Measurements from ENCODE around the gene EXOC2.

The EXOC2 gene

DNA sequence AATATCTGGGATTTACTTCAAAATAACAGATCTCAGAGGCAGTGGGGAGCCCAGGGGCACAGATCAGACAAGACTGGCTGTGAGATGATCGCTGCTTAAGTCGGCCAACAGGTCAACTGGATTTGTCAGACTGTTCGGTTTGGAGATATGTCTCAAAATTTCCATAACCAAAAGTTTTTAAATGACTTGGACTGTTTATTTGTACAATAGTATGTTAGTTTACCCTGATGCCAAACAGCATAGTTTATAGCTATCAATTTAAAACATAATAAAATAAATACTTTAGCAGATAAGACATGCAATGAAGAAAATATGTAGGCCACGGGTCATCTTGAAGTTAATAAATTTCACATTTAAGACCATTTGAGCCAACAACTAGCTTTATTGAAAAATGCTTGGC is 174.7 kb downstream of the EXOC2 start:
- TF ChIP-seq, protein P1, sequence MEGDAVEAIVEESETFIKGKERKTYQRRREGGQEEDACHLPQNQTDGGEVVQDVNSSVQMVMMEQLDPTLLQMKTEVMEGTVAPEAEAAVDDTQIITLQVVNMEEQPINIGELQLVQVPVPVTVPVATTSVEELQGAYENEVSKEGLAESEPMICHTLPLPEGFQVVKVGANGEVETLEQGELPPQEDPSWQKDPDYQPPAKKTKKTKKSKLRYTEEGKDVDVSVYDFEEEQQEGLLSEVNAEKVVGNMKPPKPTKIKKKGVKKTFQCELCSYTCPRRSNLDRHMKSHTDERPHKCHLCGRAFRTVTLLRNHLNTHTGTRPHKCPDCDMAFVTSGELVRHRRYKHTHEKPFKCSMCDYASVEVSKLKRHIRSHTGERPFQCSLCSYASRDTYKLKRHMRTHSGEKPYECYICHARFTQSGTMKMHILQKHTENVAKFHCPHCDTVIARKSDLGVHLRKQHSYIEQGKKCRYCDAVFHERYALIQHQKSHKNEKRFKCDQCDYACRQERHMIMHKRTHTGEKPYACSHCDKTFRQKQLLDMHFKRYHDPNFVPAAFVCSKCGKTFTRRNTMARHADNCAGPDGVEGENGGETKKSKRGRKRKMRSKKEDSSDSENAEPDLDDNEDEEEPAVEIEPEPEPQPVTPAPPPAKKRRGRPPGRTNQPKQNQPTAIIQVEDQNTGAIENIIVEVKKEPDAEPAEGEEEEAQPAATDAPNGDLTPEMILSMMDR (conservative IDR thresholded peaks at IDR 0.05), result no peak
- H3K27ac ChIP-seq, result no peak overlapping the region

DNA sequence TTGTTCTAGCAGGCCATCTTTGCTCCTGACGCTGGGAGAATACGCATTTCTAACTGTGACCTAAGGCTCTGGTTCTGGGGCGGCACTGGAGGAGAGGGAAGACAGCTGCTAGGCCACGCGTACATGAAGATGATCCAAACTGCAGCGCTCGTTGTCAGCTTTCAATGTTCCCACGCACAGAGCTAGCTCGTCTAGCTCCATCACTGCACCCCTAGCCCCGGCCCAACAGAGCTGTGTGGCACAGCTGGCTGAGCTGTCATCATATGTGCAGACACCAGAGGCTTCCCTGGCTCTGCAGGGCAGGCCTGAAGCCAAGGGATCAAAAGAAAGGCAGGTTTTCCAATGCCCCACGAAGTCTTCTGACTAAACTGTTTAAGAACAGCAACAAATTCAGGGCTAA is 176.7 kb downstream of the EXOC2 start:
- no peak overlapping the region for H3K27ac ChIP-seq
- TF ChIP-seq, protein P1 (conservative IDR thresholded peaks at IDR 0.05), result no peak

DNA sequence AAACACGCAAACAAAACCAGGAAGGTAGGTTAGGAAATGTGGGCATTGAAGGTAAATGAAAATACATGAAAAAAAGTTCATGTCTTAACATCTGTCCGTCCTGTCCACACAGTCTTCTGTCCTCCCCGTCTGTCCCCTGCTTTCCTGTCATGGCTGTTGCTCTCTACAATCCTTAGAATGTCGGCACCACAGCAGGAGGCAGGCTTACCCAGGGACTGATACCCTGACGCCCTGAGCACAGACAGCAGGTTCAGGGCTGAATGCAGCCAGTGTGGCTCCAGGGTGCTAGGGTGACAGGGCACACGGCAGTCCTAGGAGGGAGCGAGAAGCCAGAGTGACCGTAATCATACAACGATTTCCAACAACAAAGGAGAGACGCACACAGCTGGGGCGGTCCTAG is 177.7 kb downstream of the EXOC2 start:
- H3K27ac ChIP-seq, result no peak overlapping the region
- TF ChIP-seq, protein P1 (conservative IDR thresholded peaks at IDR 0.05), result no peak

DNA sequence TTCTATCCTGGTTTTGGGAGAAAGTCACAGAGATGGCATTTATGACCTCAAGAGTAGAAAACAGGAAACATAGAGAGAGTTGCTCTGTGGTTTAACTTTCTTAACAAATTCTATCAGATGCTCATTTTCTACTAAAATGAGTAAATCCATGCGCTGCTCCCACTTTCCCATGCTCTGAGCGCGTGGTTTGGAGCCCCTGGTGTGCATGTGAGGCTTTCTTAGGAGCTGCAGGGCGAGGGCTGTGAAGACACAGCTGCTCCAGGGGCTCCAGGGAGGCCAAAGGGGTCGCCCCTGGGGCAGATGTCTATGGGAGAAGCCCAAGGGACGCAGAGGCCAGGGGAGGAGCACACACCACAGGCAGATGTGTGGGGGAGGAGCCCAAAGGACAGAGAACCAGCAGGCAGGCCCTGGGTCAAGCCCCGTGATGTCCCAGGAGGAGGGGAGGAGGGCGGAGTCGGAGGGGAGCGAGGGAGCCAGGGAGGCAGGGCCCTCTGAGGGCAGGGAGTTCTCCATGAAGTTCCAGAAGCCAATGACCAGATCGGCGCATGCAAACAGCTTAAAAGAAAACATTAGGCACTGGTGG is 178.5 kb downstream of the EXOC2 start:
- no peak overlapping the region for H3K27ac ChIP-seq
- TF ChIP-seq, protein P1 (conservative IDR thresholded peaks at IDR 0.05), result no peak

DNA sequence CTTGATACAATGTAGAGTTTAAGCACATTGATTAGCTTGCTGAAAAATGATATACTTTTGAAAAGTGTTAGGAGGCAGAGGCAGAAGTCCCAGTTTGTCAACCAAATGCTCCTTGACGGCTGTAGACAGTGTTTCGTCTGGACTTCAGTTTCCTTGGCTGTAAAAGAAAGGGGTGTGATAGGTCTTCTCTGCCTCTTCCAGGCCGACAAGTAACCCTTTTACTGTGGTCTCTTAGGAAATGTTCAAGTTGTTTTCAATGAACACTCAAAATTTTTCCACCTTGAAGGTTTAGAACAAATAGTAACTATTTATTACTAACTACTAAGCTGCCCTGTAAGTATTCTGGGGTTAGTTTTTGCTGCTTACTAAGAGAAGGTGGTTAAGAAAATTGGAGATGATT is 179.0 kb downstream of the EXOC2 start:
- TF ChIP-seq, protein P1 (conservative IDR thresholded peaks at IDR 0.05), result no peak
- no peak overlapping the region for H3K27ac ChIP-seq

DNA sequence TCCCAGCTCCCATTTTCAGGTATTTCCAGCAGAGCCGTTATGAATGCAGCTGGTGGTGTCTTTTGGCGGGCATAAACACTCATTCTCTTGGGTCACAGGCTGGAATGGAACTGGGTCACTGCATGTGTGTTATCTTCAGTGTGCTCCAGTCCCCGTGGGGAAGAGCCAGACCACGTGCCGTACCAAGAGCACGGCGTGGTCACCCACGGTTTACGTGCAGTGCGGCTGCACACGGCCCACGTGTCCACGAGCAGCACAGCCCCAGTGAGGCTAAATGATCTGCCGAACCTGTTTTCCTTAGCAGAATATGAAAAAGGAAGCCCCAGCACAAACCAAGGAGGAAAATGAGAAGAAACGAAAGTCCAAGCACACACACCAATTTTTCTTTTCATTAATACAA is 179.9 kb downstream of the EXOC2 start:
- H3K27ac ChIP-seq, result no peak overlapping the region
- TF ChIP-seq, protein P1 (conservative IDR thresholded peaks at IDR 0.05), result no peak

DNA sequence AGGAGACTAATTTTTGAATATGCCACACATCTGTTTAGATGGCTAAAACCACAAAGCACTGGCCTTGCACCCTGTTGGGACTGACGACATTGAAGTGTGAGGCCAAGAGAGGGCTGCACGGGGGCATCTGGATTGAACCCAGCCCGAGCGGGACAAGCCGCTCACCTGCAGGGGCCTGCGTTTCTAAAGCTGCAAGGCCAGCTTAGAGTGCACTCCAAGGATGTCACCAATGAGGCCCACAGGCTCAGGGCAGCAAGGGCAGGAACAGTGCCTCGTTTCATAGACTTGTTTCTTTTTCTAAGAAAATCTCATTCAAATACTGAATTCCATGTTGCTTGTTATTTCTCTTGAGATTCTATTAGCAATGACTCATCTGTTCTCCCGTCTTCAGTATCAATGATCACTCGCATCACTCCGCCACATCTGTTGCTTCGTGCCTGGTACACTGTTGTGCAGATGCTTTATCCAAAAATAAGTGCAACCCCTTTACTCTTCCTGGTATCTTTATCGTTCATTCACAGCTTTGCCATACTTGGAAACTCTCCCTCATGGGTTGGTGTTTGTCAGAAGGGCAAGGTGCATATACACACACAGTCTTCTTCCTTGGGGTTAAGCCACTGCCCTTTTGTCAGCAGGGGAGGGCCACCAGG is 181.3 kb downstream of the EXOC2 start:
- no peak overlapping the region for H3K27ac ChIP-seq
- TF ChIP-seq, protein P1 (conservative IDR thresholded peaks at IDR 0.05), result no peak

All from VCaP (cell line).